GM21528 (cell line): ENCODE measurements around the gene ACADS.
"Not testable (repeated sequence)": the region's sequence is repeated elsewhere in the genome, so short reads cannot be mapped to it uniquely, and the experiment has no call there.

Experiments used
- ATAC-seq: cut with Tn5 transposase; IDR thresholded peaks from one replicate; pipeline ENCODE4 v1.9.1; 2021; ENCODE audit warnings: mild to moderate bottlenecking, moderate library complexity; ENCODE audit not compliant: unreplicated experiment, low FRiP score

Gene ACADS

GRCh38 chr12:120724720-120725119, 906 bp upstream of the ACADS start:
- no peak for ATAC-seq

GRCh38 chr12:120725151-120725658, 421 bp upstream of the ACADS start:
- peak; percentile 8 for ATAC-seq

- ATAC-seq: no peak
These were observed 826 bp downstream of the ACADS start for GRCh38 chr12:120726510-120726793.

- ATAC-seq: no peak
These were observed 1.3 kb downstream of the ACADS start for GRCh38 chr12:120726961-120727360.

GRCh38 chr12:120732198-120732597, 6.6 kb downstream of the ACADS start:
- ATAC-seq: not testable (repeated sequence)

GRCh38 chr12:120733574-120733973, 7.9 kb downstream of the ACADS start:
- ATAC-seq: no peak

- ATAC-seq: no peak
These were observed 8.6 kb downstream of the ACADS start for GRCh38 chr12:120734210-120734609.

GRCh38 chr12:120735181-120735580, 9.6 kb downstream of the ACADS start:
- ATAC-seq: no peak

- ATAC-seq: no peak
These were observed 11.0 kb downstream of the ACADS start for GRCh38 chr12:120736404-120737331.

GRCh38 chr12:120737557-120738251, 12.1 kb downstream of the ACADS start:
- ATAC-seq: no peak

GRCh38 chr12:120738252-120739030, 12.8 kb downstream of the ACADS start:
- no peak for ATAC-seq

GRCh38 chr12:120739031-120739762, 13.6 kb downstream of the ACADS start:
- ATAC-seq: no peak

- ATAC-seq: no peak
These were observed 14.4 kb downstream of the ACADS start for GRCh38 chr12:120739821-120740613.

GRCh38 chr12:120740871-120741270, 15.2 kb downstream of the ACADS start:
- ATAC-seq: no peak

GRCh38 chr12:120741476-120742421, 16.1 kb downstream of the ACADS start:
- ATAC-seq: no peak

- ATAC-seq: no peak
These were observed 19.4 kb downstream of the ACADS start for GRCh38 chr12:120744922-120745493.

- ATAC-seq: no peak
These were observed 22.6 kb downstream of the ACADS start for GRCh38 chr12:120748242-120748641.

- ATAC-seq: no peak
These were observed 23.6 kb downstream of the ACADS start for GRCh38 chr12:120749256-120749655.
